IPS-18c (cell line): ENCODE measurements around the gene KRTCAP3.

Experiments
- H3K4me3 ChIP-seq: 2 replicates; pipeline ENCODE4 v1.7.0; 2013; ENCODE audit warnings: low read depth, mild to moderate bottlenecking, low read length, moderate library complexity; ENCODE audit not compliant: insufficient read depth
- H3K9me3 ChIP-seq: one replicate; pipeline ENCODE4 v1.6.1; 2013; ENCODE audit warnings: mild to moderate bottlenecking, low read length, moderate library complexity; ENCODE audit not compliant: control insufficient read depth, insufficient read depth

The KRTCAP3 gene

DNA sequence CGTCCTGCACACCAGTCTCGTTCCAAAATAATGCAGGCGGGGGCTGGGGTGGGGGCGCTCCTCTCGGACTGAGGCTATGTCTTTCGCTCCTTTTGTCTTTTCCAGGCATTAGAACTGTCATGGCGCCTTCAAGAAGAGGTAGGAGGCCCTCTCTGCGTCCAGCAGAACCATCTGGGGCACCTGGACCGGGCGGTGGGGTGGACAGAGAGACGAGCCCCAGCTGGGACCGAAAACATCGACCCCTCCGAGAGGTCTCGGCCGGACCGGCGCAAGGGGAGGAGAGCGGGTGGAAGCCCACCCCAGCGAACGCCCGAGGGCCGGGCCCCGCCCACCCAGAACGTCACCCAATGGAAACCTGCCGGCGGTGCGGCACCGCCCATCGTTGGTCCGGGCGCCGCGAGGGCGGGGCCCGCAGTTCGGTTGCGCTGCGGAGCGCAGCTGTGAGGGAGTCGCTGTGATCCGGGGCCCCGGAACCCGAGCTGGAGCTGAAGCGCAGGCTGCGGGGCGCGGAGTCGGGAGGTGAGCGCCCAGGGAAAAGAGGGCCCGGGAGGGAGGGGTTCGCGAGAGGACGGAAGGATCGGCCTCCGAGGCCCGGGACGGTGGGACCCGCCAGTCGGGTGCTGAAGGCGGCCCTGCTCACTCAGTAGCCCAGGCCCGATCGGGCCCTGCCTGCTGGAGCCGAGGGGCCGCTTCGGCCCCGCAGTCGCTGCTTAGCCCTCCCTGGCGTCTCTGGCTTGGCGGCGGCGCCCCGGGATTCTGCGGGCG lies 13.8 kb upstream of the KRTCAP3 start, which contains the start of gene NRBP1:
Gene NRBP1, plus strand, starts transcription at position 419 of the 765 bp plus-strand sequence. CDS start 4,643 bp downstream, outside the sequence.
- Histone ChIP-seq H3K4me3 (peak within 1 kb of the TSS; percentile 98), H3K9me3 (no peaks in the 10 kb centered on the region)

DNA sequence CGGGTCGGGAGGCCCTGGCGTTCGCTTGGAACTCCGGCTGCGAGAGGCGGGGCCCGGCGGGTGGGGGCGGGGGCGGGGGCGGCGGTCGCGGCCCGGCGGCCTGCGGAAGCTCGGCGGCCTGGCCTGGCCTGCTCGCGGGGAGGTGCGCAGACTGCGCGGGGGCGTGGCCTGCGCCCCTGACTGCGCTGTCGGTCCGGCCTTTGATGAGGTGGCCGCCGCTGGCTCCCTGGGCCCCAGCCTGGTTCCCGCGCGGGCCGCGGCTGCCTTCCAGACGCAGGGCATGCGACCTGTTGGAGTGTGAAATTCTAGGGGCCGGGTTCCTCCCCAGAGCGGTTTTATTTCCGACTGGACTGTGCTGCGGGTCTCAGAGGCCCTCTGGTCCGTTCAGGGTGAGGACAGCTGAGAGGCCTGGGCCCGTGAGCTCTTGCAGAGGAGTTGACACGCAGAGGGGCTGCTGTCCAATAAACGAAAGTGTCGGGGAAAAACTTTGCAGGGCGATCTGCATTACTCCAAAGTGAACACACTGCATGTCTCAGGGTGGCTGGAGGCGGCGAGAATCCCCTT lies 13.1 kb upstream of the KRTCAP3 start:
- H3K9me3 ChIP-seq = no peaks in the 10 kb centered on the region
- peak overlapping the region; percentile 98 for H3K4me3 ChIP-seq

DNA sequence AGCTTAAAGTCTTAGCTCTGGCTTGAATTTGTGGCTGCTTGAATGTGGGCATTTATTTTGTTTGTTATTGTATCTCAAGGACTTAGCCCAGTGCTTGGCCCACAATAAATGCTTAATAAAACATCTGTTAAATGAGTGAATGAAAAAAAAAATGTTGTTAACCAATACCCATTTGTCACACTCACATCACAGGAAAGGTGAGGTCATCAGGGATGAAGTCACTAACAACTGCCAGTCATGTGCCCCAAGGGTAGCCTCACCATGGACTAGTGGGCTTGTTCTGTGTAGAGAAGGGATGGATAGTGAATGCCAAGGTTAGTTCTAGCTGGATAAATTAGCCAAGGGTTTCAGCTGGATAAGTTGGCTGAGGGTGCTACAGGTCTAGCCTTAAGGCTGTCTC lies 10.8 kb upstream of the KRTCAP3 start:
- H3K4me3 ChIP-seq = no peak overlapping the region
- no peaks in the 10 kb centered on the region for H3K9me3 ChIP-seq

DNA sequence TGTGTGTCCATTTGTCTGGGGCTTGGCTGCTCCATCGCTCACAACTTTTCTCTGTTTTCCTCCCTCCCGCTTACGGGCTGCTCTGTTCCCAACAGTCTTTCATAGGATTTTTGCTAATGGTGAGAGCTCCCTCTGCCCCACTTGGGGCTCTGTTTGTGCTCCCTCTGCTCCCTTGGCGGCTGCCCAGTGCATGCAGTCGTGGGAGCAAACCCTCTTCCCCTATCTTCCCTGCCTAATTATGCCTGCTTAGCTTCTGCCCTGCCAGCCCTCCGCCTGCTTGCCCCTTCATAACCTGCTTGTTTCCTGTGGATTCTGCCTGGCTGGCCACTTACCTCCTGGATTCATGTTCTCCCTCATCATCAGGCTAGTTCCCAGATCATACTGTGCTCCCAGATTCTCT lies 6.6 kb upstream of the KRTCAP3 start:
- H3K9me3 ChIP-seq = no peaks in the 10 kb centered on the region
- no peak overlapping the region for H3K4me3 ChIP-seq

DNA sequence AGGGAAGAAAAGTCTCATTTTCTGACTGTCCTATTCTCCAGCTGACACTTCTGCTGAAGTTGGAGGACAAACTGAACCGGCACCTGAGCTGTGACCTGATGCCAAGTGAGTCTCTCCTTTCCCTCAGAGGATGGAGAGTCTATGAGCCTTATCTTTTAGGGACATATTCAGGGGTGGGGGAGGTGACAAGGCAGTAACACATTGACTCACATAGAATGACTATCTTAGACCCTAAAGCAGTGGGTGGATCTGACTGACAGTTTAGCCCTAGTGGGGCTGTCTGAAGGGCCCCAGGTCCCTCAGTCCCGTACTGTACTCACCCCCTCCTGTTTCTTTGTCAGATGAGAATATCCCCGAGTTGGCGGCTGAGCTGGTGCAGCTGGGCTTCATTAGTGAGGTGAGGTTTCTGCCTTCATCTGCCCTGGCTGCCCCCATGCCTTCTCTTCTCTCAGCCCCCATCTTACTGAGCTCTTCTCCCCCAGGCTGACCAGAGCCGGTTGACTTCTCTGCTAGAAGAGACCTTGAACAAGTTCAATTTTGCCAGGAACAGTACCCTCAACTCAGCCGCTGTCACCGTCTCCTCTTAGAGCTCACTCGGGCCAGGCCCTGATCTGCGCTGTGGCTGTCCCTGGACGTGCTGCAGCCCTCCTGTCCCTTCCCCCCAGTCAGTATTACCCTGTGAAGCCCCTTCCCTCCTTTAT lies 805 bp upstream of the KRTCAP3 start:
- H3K4me3 ChIP-seq = no peak overlapping the region
- H3K9me3 ChIP-seq = no peaks in the 10 kb centered on the region

DNA sequence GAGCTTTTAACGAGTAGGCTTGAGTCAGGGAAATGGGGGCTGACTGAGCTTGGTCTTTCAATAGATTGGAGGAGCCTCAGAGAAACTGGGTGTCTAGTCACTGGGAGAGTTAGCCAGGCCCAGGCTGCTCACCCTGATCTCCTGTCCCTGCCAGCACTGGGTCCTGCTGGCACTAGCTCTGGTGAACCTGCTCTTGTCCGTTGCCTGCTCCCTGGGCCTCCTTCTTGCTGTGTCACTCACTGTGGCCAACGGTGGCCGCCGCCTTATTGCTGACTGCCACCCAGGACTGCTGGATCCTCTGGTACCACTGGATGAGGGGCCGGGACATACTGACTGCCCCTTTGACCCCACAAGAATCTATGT lies 720 bp downstream of the KRTCAP3 start:
- Histone ChIP-seq H3K4me3 (peak overlapping the region; percentile 63), H3K9me3 (no peaks in the 10 kb centered on the region)

DNA sequence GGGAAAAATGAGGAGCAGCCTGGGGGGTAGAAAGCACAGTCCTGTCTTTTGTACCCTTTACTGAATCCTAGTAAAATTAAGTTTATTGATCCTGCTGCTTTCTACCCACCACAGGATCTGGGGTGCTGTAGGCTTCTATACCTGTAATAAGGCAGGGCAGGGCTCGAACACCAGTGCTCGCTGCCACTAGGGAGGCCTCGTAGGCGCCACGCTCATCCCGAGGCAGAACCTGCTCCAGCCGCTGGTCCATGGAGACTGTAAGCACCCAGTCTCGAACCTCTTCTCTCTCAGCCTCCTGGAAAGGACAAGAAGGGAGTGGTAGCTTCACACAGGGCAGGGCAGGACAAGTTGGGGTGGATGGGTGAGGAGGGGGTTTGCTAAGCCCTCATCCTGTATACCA lies 3.0 kb downstream of the KRTCAP3 start:
- H3K4me3 ChIP-seq = no peak overlapping the region
- H3K9me3 ChIP-seq = peaks cover 2% of the 10 kb centered on the region

DNA sequence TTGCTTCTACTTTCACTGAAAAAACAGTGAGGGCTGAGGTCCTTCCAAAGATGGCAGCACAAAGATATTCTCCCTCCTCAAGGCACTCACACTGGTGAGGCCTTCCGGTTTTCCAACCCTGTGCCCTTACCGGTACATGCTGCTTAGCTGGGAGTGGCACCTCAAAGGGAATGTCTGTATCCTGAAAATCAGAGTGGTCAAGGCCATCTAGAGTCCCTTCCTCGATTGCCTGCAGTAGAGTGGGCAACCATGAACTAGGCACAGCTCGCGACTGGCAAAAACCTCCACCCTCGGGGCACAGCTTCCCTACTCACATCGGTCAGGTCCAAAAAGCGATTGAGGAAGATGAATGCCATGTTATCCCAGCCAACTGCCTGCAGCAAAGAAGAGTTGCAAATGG lies 3.4 kb downstream of the KRTCAP3 start:
- Histone ChIP-seq H3K4me3 (no peak overlapping the region), H3K9me3 (peaks cover 2% of the 10 kb centered on the region)

DNA sequence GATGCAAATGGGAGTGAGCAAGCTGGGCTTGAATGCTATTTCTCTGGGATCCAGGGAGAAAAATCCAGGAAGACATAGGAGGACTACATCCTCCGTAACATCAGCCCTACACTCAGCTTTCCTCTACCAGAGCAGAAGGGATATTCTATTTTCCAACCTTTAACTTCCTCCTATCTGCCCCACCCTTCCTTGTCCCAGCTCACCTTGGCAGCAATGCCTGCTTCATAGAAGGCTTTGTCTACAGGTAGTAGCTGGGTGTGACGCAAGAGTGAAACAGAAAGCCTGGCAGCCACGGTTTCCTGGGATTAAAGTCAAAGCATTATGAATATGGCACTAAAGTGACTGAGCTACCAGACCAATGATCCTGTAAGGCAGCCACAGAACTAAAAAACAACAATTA lies 3.9 kb downstream of the KRTCAP3 start:
- no peak overlapping the region for H3K4me3 ChIP-seq
- peaks cover 2% of the 10 kb centered on the region for H3K9me3 ChIP-seq

DNA sequence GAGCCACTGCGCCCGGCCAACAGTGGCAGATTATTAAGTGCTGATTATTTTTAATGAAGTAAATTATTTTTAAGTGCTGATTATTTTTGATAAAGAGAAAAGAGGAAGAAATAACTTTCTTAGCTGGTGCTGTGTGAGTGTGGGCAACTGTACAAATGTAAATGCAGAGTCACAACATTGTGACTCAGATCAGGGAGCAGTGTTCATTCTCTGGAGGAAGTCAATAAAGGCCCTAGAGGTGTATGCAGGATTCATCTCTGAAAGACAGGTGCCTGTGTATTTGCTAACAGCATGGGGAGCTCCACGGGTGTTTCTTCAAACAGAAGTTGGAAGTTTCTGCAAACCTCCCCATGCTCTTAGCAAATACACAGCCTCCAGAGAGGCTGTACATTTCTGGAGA lies 6.2 kb downstream of the KRTCAP3 start:
- no peak overlapping the region for H3K4me3 ChIP-seq
- peaks cover 2% of the 10 kb centered on the region for H3K9me3 ChIP-seq

DNA sequence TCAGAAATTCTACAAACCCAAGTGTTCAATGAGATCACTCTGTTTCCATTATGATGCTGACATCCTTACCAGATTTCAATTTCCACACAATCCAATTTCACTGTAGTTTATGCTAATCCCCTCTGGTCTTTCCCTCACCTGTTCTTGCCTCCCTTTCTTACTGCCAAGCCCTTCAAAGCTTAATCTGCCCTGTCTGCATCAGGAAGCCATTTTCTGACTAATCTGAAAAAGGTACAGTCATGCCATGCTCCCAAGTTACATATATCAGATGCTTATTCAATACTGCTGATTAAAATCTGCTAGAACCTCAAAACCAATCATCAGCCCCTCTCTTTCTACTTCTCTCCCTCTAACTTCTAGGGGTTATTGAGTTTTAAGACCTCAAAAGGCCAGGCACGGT lies 8.9 kb downstream of the KRTCAP3 start:
- H3K9me3 ChIP-seq = peaks cover 2% of the 10 kb centered on the region
- H3K4me3 ChIP-seq = no peak overlapping the region

DNA sequence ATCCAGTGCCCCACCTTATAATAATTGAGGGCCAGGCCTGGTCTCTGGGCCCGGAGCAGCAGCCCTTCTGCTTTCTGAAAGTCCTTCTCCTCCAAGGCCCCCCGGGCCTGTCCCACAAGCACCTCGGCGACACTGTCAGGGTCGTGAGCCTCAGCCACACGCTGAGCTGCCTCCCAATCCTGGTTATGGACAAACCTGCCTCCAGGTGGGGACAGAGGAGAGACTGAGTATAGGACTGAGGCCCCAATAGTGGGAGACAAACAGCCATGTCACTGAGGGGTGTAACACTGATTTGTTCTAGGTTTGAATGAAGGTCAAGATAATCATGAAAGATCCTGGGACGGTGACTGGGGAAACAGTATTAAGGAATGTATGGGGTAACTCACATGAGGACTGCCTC lies 11.8 kb downstream of the KRTCAP3 start:
- Histone ChIP-seq H3K9me3 (no peaks in the 10 kb centered on the region), H3K4me3 (no peak overlapping the region)

DNA sequence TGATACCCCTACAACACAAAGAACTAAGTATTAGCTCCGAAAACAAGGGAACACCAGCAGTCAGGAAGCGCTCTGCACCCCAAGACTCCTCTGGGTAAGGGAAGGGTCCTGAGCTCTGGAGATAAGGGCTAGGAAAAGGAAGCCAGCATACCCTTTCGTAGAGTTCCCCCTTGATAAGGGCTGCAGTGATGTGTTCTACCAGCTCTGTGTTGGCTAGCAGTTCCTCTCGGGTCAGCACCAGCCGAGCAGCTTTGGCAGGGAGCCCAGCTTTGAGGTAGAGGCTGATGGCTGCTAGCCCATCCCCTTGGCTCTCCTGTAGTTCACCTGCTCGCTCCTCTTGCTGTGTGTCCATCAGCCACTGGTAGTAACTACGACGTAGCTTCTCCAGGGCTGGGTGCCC lies 18.9 kb downstream of the KRTCAP3 start:
- Histone ChIP-seq H3K9me3 (no peaks in the 10 kb centered on the region), H3K4me3 (no peak overlapping the region)

DNA sequence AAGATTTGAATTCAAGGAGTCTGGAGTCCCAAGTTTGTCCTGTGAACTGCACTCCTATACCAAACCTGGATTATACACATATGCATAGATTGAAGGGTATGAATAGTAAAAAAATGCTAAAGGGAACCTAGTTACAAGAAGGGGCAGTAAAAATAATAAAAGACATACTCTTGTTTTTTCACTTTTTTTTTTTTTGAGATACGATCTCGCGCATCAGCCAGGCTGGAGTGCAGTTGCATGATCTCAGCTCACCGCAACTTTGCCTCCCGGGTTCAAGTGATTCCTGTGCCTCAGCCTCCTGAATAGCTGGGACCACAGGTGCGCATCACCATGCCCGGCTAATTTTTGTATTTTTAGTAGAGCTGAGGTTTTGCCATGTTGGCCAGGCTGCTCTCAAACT lies 22.3 kb downstream of the KRTCAP3 start:
- H3K9me3 ChIP-seq = no peaks in the 10 kb centered on the region
- no peak overlapping the region for H3K4me3 ChIP-seq

DNA sequence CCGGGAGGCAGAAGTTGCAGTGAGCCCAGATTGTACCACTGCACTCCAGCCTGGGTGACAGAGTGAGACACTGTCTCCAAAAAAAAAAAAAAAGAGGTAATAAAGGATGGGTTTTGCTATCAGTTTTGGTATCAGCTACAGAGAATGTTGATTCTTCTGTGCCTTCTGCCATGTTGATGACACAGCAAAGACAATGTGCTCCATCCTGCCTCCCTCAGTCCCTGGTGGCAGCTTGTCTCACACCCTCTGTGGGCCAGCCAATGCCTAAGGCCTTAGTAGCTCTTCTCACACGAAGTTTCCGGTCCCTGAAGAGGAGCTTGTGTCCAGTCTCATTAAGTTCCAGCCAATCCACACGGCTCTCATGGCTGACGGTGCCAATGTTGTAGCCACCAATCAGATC lies 29.8 kb downstream of the KRTCAP3 start:
- no peaks in the 10 kb centered on the region for H3K9me3 ChIP-seq

DNA sequence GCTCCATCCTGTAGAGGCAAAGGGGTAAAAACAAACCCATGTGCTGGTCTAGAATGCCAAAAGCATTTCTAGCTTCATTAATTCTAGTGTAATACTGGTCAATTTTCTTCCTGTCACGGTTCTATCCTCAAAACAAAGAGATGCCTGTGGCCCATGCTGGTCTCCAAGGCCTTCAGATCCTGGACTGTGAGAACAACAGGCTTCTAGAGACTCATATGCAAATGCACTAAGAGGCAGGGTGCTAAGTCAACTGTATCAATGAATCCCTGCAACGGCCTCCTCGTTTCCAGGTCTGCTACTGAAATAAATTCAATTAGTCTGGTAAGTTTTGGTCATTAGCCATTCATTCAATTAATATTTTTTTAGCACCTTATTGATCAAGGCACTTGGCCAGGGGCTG lies 43.3 kb downstream of the KRTCAP3 start:
- Histone ChIP-seq H3K9me3 (no peaks in the 10 kb centered on the region), H3K4me3 (no peak overlapping the region)

More for the DNA sequence above, 29.8 kb downstream of the KRTCAP3 start:
- no peak overlapping the region for H3K4me3 ChIP-seq

DNA sequence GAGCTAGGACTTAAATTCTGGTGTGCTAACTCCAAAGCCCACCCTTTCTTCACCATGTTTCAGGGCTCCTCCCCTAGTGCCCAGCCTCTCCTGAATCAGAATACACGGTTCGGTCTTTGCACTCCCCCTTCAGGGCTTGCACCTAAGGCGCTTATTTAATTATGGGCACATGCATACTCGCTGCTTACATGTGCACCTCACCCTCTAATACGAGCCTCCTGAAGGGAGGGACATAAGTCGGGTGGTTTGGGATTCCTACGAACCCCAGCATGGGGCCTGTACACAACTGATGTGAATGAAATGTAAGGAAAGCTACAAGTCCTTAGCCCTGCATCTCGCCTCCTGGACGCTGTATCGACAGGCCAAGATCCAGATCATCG lies 46.9 kb downstream of the KRTCAP3 start:
- H3K4me3 ChIP-seq = peak overlapping the region; percentile 77
- no peaks in the 10 kb centered on the region for H3K9me3 ChIP-seq
